Activated naive CD8-positive, alpha-beta T cell (primary cell): ENCODE data around the gene EID3.
"Not testable (repeated sequence)": the region's sequence is repeated elsewhere in the genome, so short reads cannot be mapped to it uniquely, and the experiment has no call there.

ENCODE experiments used
- H3K27ac Mint-ChIP-seq: one replicate; pipeline ENCODE4 v1.8.0; 2021; ENCODE audit warnings: mixed read lengths
- H3K27me3 Mint-ChIP-seq: one replicate; pipeline ENCODE4 v1.8.0; 2021; ENCODE audit warnings: mixed read lengths
- H3K36me3 Mint-ChIP-seq: one replicate; pipeline ENCODE4 v1.8.0; 2021; ENCODE audit warnings: mixed read lengths
- H3K4me1 Mint-ChIP-seq: one replicate; pipeline ENCODE4 v1.8.0; 2021; ENCODE audit warnings: low read depth, mixed read lengths
- H3K4me3 Mint-ChIP-seq: one replicate; pipeline ENCODE4 v1.8.0; 2021; ENCODE audit warnings: mild to moderate bottlenecking, mixed read lengths
- H3K9me3 Mint-ChIP-seq: one replicate; pipeline ENCODE4 v1.8.0; 2021; ENCODE audit warnings: low read depth, mixed read lengths

Gene EID3

GRCh38 chr12:104315326-104316224 is 12.0 kb downstream of the EID3 start:
- no peaks in the 10 kb centered on the region for H3K4me1 Mint-ChIP-seq
- no peak overlapping the region for H3K27ac Mint-ChIP-seq
- no peaks in the 10 kb centered on the region for H3K9me3 Mint-ChIP-seq
- H3K36me3 Mint-ChIP-seq: peaks cover 4% of the 10 kb centered on the region
- no peaks in the 10 kb centered on the region for H3K27me3 Mint-ChIP-seq
- H3K4me3 Mint-ChIP-seq: no peak overlapping the region

- Mint-ChIP-seq H3K4me3 (no peak overlapping the region), H3K27me3 (no peaks in the 10 kb centered on the region), H3K27ac (no peak overlapping the region), H3K36me3 (peaks cover 8% of the 10 kb centered on the region), H3K9me3 (no peaks in the 10 kb centered on the region), H3K4me1 (no peaks in the 10 kb centered on the region)
Measured at GRCh38 chr12:104316936-104317335, 13.4 kb downstream of the EID3 start.

GRCh38 chr12:104317538-104318210 is 14.1 kb downstream of the EID3 start:
- Mint-ChIP-seq H3K4me1 (no peaks in the 10 kb centered on the region), H3K9me3 (no peaks in the 10 kb centered on the region), H3K4me3 (no peak overlapping the region), H3K36me3 (peaks cover 9% of the 10 kb centered on the region), H3K27me3 (no peaks in the 10 kb centered on the region), H3K27ac (no peak overlapping the region)

GRCh38 chr12:104319028-104319427 is 15.5 kb downstream of the EID3 start:
- peaks cover 8% of the 10 kb centered on the region for H3K36me3 Mint-ChIP-seq
- H3K27ac Mint-ChIP-seq: no peak overlapping the region
- no peaks in the 10 kb centered on the region for H3K9me3 Mint-ChIP-seq
- H3K27me3 Mint-ChIP-seq: no peaks in the 10 kb centered on the region
- H3K4me1 Mint-ChIP-seq: no peaks in the 10 kb centered on the region
- H3K4me3 Mint-ChIP-seq: no peak overlapping the region

- H3K27ac Mint-ChIP-seq: no peak overlapping the region
- no peak overlapping the region for H3K4me3 Mint-ChIP-seq
- no peaks in the 10 kb centered on the region for H3K27me3 Mint-ChIP-seq
- H3K9me3 Mint-ChIP-seq: no peaks in the 10 kb centered on the region
- peaks cover 11% of the 10 kb centered on the region for H3K36me3 Mint-ChIP-seq
- no peaks in the 10 kb centered on the region for H3K4me1 Mint-ChIP-seq
Measured at GRCh38 chr12:104319918-104320626, 16.5 kb downstream of the EID3 start.

GRCh38 chr12:104320627-104321024 is 17.1 kb downstream of the EID3 start:
- Mint-ChIP-seq H3K36me3 (peaks cover 11% of the 10 kb centered on the region), H3K9me3 (no peaks in the 10 kb centered on the region), H3K27me3 (no peaks in the 10 kb centered on the region), H3K27ac (no peak overlapping the region), H3K4me1 (no peaks in the 10 kb centered on the region), H3K4me3 (no peak overlapping the region)

- no peak overlapping the region for H3K27ac Mint-ChIP-seq
Measured at GRCh38 chr12:104321949-104322348, 18.4 kb downstream of the EID3 start.

GRCh38 chr12:104322533-104322932 is 19.0 kb downstream of the EID3 start:
- H3K9me3 Mint-ChIP-seq, H3K27me3 Mint-ChIP-seq, H3K4me1 Mint-ChIP-seq, H3K4me3 Mint-ChIP-seq, H3K27ac Mint-ChIP-seq: not testable (repeated sequence)
- peaks cover 17% of the 10 kb centered on the region for H3K36me3 Mint-ChIP-seq

More at GRCh38 chr12:104321949-104322348, 18.4 kb downstream of the EID3 start:
- Mint-ChIP-seq H3K9me3 (no peaks in the 10 kb centered on the region), H3K4me3 (no peak overlapping the region), H3K27me3 (no peaks in the 10 kb centered on the region), H3K36me3 (peaks cover 14% of the 10 kb centered on the region), H3K4me1 (no peaks in the 10 kb centered on the region)

GRCh38 chr12:104323899-104324298 is 20.4 kb downstream of the EID3 start:
- Mint-ChIP-seq H3K4me1 (no peaks in the 10 kb centered on the region), H3K27me3 (no peaks in the 10 kb centered on the region), H3K4me3 (no peak overlapping the region), H3K36me3 (peaks cover 17% of the 10 kb centered on the region), H3K9me3 (no peaks in the 10 kb centered on the region), H3K27ac (no peak overlapping the region)

GRCh38 chr12:104328278-104328677 is 24.7 kb downstream of the EID3 start:
- not testable (repeated sequence) for H3K9me3 Mint-ChIP-seq, H3K4me1 Mint-ChIP-seq, H3K4me3 Mint-ChIP-seq, H3K27me3 Mint-ChIP-seq, H3K27ac Mint-ChIP-seq
- peaks cover 12% of the 10 kb centered on the region for H3K36me3 Mint-ChIP-seq

- Mint-ChIP-seq H3K4me3 (no peak overlapping the region), H3K9me3 (no peaks in the 10 kb centered on the region), H3K27me3 (no peaks in the 10 kb centered on the region), H3K36me3 (peaks cover 13% of the 10 kb centered on the region), H3K27ac (no peak overlapping the region), H3K4me1 (no peaks in the 10 kb centered on the region)
Measured at GRCh38 chr12:104328790-104329189, 25.3 kb downstream of the EID3 start.

GRCh38 chr12:104329707-104330532 is 26.4 kb downstream of the EID3 start:
- H3K4me1 Mint-ChIP-seq: no peaks in the 10 kb centered on the region
- no peaks in the 10 kb centered on the region for H3K9me3 Mint-ChIP-seq
- no peak overlapping the region for H3K27ac Mint-ChIP-seq
- no peaks in the 10 kb centered on the region for H3K27me3 Mint-ChIP-seq
- no peak overlapping the region for H3K4me3 Mint-ChIP-seq
- peaks cover 8% of the 10 kb centered on the region for H3K36me3 Mint-ChIP-seq

- Mint-ChIP-seq H3K36me3 (peaks cover 6% of the 10 kb centered on the region), H3K27ac (no peak overlapping the region), H3K9me3 (no peaks in the 10 kb centered on the region), H3K4me3 (no peak overlapping the region), H3K4me1 (no peaks in the 10 kb centered on the region), H3K27me3 (no peaks in the 10 kb centered on the region)
Measured at GRCh38 chr12:104331376-104331775, 27.8 kb downstream of the EID3 start.

- H3K27ac Mint-ChIP-seq, H3K4me1 Mint-ChIP-seq, H3K27me3 Mint-ChIP-seq, H3K9me3 Mint-ChIP-seq, H3K36me3 Mint-ChIP-seq, H3K4me3 Mint-ChIP-seq: not testable (repeated sequence)
Measured at GRCh38 chr12:104332273-104332672, 28.7 kb downstream of the EID3 start.
